H1 (cell line): ENCODE data around the gene ASTL. TPM values are rescaled to one million over a fixed set of nuclear protein-coding genes. Genes with fewer than 3 reads are reported as not detected.

ENCODE experiments used
- CTCF ChIA-PET: fragments of 300-600 bp; sonication (Branson Sonifier 250); formaldehyde crosslinking; loops from one replicate; lab custom pipeline; 2021; ENCODE audit not compliant: partially characterized antibody; lab: Charles Lee
- POLR2A ChIA-PET: fragments of 300-600 bp; sonication (Branson Sonifier 250); formaldehyde crosslinking; loops from one replicate; lab custom pipeline; 2021; ENCODE audit warnings: inconsistent platforms; ENCODE audit not compliant: partially characterized antibody; lab: Charles Lee
- DNase-seq, 2 experiments: peaks; one replicate each; pipeline versions ENCODE4 v3.0.0 to v3.0.0-alpha.2; 2010 to 2022; ENCODE audit warnings: low spot score in 2 of 2, low read depth in 1 of 2, mixed read lengths in 1 of 2
- FAIRE-seq: peaks from 2 replicates; lab custom pipeline; 2011; peaks lifted over from hg19 to GRCh38; lab: Jason Lieb, UNC
- H2AFZ ChIP-seq: 2 replicates; pipeline ENCODE4 v1.8.1; 2012; ENCODE audit warnings: low read length, inconsistent platforms
- H2AK5ac ChIP-seq: 2 replicates; pipeline ENCODE4 v1.6.1; 2013; ENCODE audit warnings: low read depth, low read length
- H2BK120ac ChIP-seq: replicated peaks from 2 replicates; pipeline ENCODE3; 2013; ENCODE audit warnings: low read depth, low read length, inconsistent platforms
- H2BK12ac ChIP-seq: 2 replicates; pipeline ENCODE4 v1.6.1; 2013; ENCODE audit warnings: low read depth, low read length
- H2BK15ac ChIP-seq: 2 replicates; pipeline ENCODE4 v1.6.1; 2013; ENCODE audit warnings: low read length
- H2BK20ac ChIP-seq: 2 replicates; pipeline ENCODE4 v1.6.1; 2013; ENCODE audit warnings: low read length
- H2BK5ac ChIP-seq: 2 replicates; pipeline ENCODE4 v1.6.1; 2013; ENCODE audit warnings: low read depth, low read length
- H3K14ac ChIP-seq: 2 replicates; pipeline ENCODE4 v1.6.1; 2013; ENCODE audit warnings: inconsistent platforms; ENCODE audit not compliant: insufficient read length
- H3K18ac ChIP-seq: 2 replicates; pipeline ENCODE4 v1.6.1; 2013; ENCODE audit warnings: low read length; ENCODE audit errors: extremely low read depth
- H3K23ac ChIP-seq: 2 replicates; pipeline ENCODE4 v1.6.1; 2013; ENCODE audit warnings: inconsistent platforms; ENCODE audit not compliant: insufficient read length
- H3K23me2 ChIP-seq: 2 replicates; pipeline ENCODE4 v1.6.1; 2013; ENCODE audit warnings: low read depth, low read length
- H3K27ac ChIP-seq: 2 replicates; pipeline ENCODE4 v1.6.1; 2011; ENCODE audit warnings: low read depth, low read length, inconsistent platforms
- H3K27me3 ChIP-seq, 4 experiments: replicated peaks in 1 of 4; 1 replicate in 1 of 4; 2 replicates in 3 of 4; pipeline versions ENCODE4 v1.6.1 to v1.8.1; 2011 to 2013; ENCODE audit warnings: low read length in 3 of 4, mild to moderate bottlenecking in 3 of 4, inconsistent platforms in 2 of 4, mixed read lengths in 2 of 4, moderate library complexity in 1 of 4; ENCODE audit not compliant: control insufficient read depth in 3 of 4, insufficient read depth in 3 of 4; ENCODE audit errors: extremely low read depth in 1 of 4
- H3K36me3 ChIP-seq, 4 experiments: 2 replicates each; pipeline versions ENCODE4 v1.6.1 to v1.8.1; 2011 to 2013; ENCODE audit warnings: mild to moderate bottlenecking in 4 of 4, low read length in 3 of 4, moderate library complexity in 2 of 4, control low read depth in 1 of 4, inconsistent platforms in 1 of 4; ENCODE audit not compliant: insufficient read depth in 4 of 4, control insufficient read depth in 2 of 4
- H3K4ac ChIP-seq: replicated peaks from 2 replicates; pipeline ENCODE3; 2013; ENCODE audit warnings: low read length, low read depth, mixed read lengths, inconsistent platforms; ENCODE audit not compliant: insufficient read length
- H3K4me1 ChIP-seq, 4 experiments: replicated peaks in 1 of 4; 1 replicate in 1 of 4; 2 replicates in 3 of 4; pipeline versions ENCODE4 v1.6.1 to v1.8.1; 2011 to 2013; ENCODE audit warnings: low read length in 3 of 4, inconsistent platforms in 2 of 4, mixed read lengths in 1 of 4; ENCODE audit not compliant: insufficient read depth in 4 of 4, control insufficient read depth in 3 of 4
- H3K4me2 ChIP-seq, 2 experiments: 2 replicates each; pipeline versions ENCODE4 v1.6.1 to v1.8.1; 2011 to 2013; ENCODE audit warnings: low read depth in 2 of 2, low read length in 2 of 2, control low read depth in 1 of 2, inconsistent platforms in 1 of 2, mild to moderate bottlenecking in 1 of 2; ENCODE audit not compliant: insufficient read depth in 1 of 2
- H3K4me3 ChIP-seq, 4 experiments: fragments of 200-600, 300-600 bp in 1 of 4; sonication (generic), shearing (Covaris generic), sonication (Bioruptor Twin) in 1 of 4; 2 replicates each; pipeline versions ENCODE4 v1.5.1 to v1.8.1; 2011 to 2016; ENCODE audit warnings: low read length in 4 of 4, low read depth in 3 of 4, control low read depth in 2 of 4, inconsistent platforms in 2 of 4, mild to moderate bottlenecking in 2 of 4, mixed read lengths in 1 of 4, moderate library complexity in 1 of 4; ENCODE audit not compliant: insufficient read depth in 2 of 4; ENCODE audit errors: extremely low read depth in 1 of 4
- H3K56ac ChIP-seq: replicated peaks from 2 replicates; pipeline ENCODE3; 2013; ENCODE audit warnings: low read depth, mild to moderate bottlenecking, mixed read lengths, low read length, inconsistent platforms; ENCODE audit not compliant: insufficient read length
- H3K79me1 ChIP-seq: 2 replicates; pipeline ENCODE4 v1.6.1; 2013; ENCODE audit warnings: low read depth, low read length, control low read depth
- H3K79me2 ChIP-seq, 2 experiments: 2 replicates each; pipeline versions ENCODE4 v1.6.1 to v1.8.1; 2012 to 2013; ENCODE audit warnings: low read length in 2 of 2, mild to moderate bottlenecking in 2 of 2, inconsistent platforms in 1 of 2; ENCODE audit not compliant: insufficient read depth in 2 of 2, control insufficient read depth in 1 of 2
- H3K9ac ChIP-seq, 4 experiments: replicated peaks in 1 of 4; 1 replicate in 1 of 4; 2 replicates in 3 of 4; pipeline versions ENCODE4 v1.6.1 to v1.8.1; 2011 to 2013; ENCODE audit warnings: low read depth in 3 of 4, low read length in 3 of 4, control low read depth in 2 of 4, mild to moderate bottlenecking in 2 of 4, moderate library complexity in 2 of 4, inconsistent platforms in 1 of 4; ENCODE audit errors: extremely low read depth in 1 of 4
- H3K9me3 ChIP-seq, 2 experiments: 2 replicates each; pipeline versions ENCODE4 v1.6.1 to v1.8.1; 2012 to 2013; ENCODE audit warnings: mild to moderate bottlenecking in 2 of 2, moderate library complexity in 2 of 2, control low read depth in 1 of 2, inconsistent platforms in 1 of 2, low read depth in 1 of 2, low read length in 1 of 2, mixed read lengths in 1 of 2; ENCODE audit not compliant: insufficient read depth in 2 of 2
- H4K20me1 ChIP-seq, 2 experiments: replicated peaks in 1 of 2; 2 replicates each; pipeline versions ENCODE3 to v1.8.1; 2011 to 2013; ENCODE audit warnings: inconsistent platforms in 2 of 2, low read length in 2 of 2, mild to moderate bottlenecking in 1 of 2; ENCODE audit not compliant: insufficient read depth in 2 of 2, control insufficient read depth in 1 of 2
- H4K5ac ChIP-seq: 2 replicates; pipeline ENCODE4 v1.6.1; 2013; ENCODE audit warnings: low read length, low read depth, mixed read lengths, inconsistent platforms; ENCODE audit not compliant: insufficient read length
- H4K8ac ChIP-seq: 2 replicates; pipeline ENCODE4 v1.8.0; 2013; ENCODE audit warnings: mild to moderate bottlenecking, moderate library complexity, low read length, inconsistent platforms; ENCODE audit not compliant: insufficient read depth; ENCODE audit errors: extremely low read depth
- H4K91ac ChIP-seq: replicated peaks from 2 replicates; pipeline ENCODE3; 2013; ENCODE audit warnings: low read length, mixed read lengths, inconsistent platforms; ENCODE audit not compliant: insufficient read length
- KDM1A ChIP-seq: fragments of 200-600, 300-600 bp; sonication (generic); IDR thresholded peaks from 2 replicates; pipeline ENCODE4 v1.7.1; 2016; ENCODE audit warnings: mild to moderate bottlenecking, low read length, borderline replicate concordance
- SIX5 ChIP-seq: IDR thresholded peaks from 2 replicates; pipeline ENCODE4 v1.6.1; 2011; ENCODE audit warnings: mild to moderate bottlenecking, low read depth, low read length
- TCF12 ChIP-seq: IDR thresholded peaks from 2 replicates; pipeline ENCODE4 v1.6.1; 2011; ENCODE audit warnings: low read depth, mild to moderate bottlenecking, low read length
- WGBS, 2 experiments: shearing (Covaris generic) in 1 of 2; methylation state at CpG; one replicate each; pipeline versions ENCODE4 v1.1.6 to v1.1.7; 2013 to 2015; ENCODE audit warnings: low lambda C conversion rate in 2 of 2, mixed read lengths in 2 of 2, inconsistent platforms in 1 of 2, low coverage in 1 of 2, missing lambda C conversion rate in 1 of 2; ENCODE audit not compliant: insufficient replicate concordance in 2 of 2, insufficient coverage in 1 of 2, insufficient read length in 1 of 2; ENCODE audit errors: extremely low coverage in 1 of 2, missing lambda C conversion rate in 1 of 2; 5-methylcytosine and 5-hydroxymethylcytosine counted together
- polyA plus RNA-seq, 7 experiments: library from polyadenylated mRNA; depleted of rRNA in 3 of 7; stranded (reverse) in 5 of 7; unstranded in 2 of 7; fragments of >200 nt in 5 of 7; fragments of 200-250 nt in 2 of 7; gene quantifications; 1 replicate in 5 of 7; 2 replicates in 1 of 7; 4 replicates in 1 of 7; pipeline versions ENCODE4 v1.2.1 to v1.2.3, GENCODE V29; 2011 to 2013; ENCODE audit warnings: missing spikeins in 2 of 7, mixed read lengths in 2 of 7
- total RNA-seq: library from RNA; stranded (reverse); fragmentation: NEBNext Ultra II Directional; extraction: Animal tissue kit (Norgen Biotek cat#: 25700); gene quantifications from 2 replicates; pipeline ENCODE4 v1.2.1, GENCODE V29; 2021

ASTL gene
- total and polyA plus RNA-seq, 2 of the 8 experiments (the other 6 are each of a cell fraction or from before 2014, with no cell fraction given), result 0.60 to 1.4 TPM

DNA sequence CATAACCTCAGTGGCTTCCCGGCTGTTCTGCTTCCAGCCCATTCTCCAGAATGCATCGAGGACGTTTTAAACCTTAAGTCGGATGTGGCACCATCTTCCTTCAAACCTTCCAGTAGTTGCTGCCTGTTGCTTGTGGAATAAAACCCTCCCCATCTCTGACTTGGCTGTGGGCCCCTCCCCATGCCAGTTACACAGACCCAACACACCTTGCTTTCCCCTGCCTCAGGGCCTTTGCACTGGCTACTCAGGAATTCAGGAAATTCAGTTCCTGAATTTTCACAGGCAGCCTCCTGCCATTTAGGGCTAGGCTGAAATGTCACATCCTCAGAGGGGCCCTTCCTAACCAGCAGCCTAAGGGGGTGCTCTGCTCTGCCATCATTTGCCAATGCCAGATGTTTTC, 16.9 kb downstream of the ASTL start:
- Histone ChIP-seq H3K9me3 (no peaks in the 10 kb centered on the region), H4K5ac (no peak overlapping the region), H2BK12ac (no peak overlapping the region), H2BK20ac (no peak overlapping the region), H3K4me1 (peaks cover 0 to 12% (median 8%) of the 10 kb centered on the region in 4 experiments; a peak in 6 of 7 replicates), H3K56ac (no peak overlapping the region), H3K27ac (no peak overlapping the region), H2AK5ac (no peak overlapping the region), H4K8ac (no peak overlapping the region), H3K79me2 (no peaks in the 10 kb centered on the region), H4K20me1 (no peaks in the 10 kb centered on the region), H3K79me1 (no peaks in the 10 kb centered on the region), H4K91ac (no peak overlapping the region), H2AFZ (no peak overlapping the region), H3K4ac (no peak overlapping the region), H3K4me2 (no peak overlapping the region), H3K9ac (no peak overlapping the region), H3K36me3 (no peaks in the 10 kb centered on the region), H2BK5ac (no peak overlapping the region), H3K27me3 (peaks cover 0 to 17% (median 14%) of the 10 kb centered on the region in 4 experiments; a peak in 5 of 7 replicates), H2BK15ac (no peak overlapping the region), H3K23ac (no peak overlapping the region), H3K23me2 (peaks cover 3% of the 10 kb centered on the region; the same call in 1 of the 2 replicates), H3K14ac (no peak overlapping the region), H2BK120ac (no peak overlapping the region), H3K4me3 (no peak overlapping the region), H3K18ac (no peak overlapping the region)
- TF ChIP-seq KDM1A (peak; percentile 75; the same call in 1 of the 2 replicates), SIX5 (no peak), TCF12 (no peak)
- DNase-seq (no peak), FAIRE-seq (no peak)
- ChIA-PET CTCF (interaction anchor here (1.4 to 1.5 kb wide), 2 partner anchors 52 to 99 kb away, joined by 3 to 4 read pairs; no protein-coding TSS in a partner anchor), POLR2A (no interaction called here)
- WGBS, 2 experiments, result 89% methylated on average over 4 of the region's 4 CpGs; no CpG with 5 or more reads in 1 of the 2 experiments
